Measurements from ENCODE around the gene SLC22A1.

The SLC22A1 gene

DNA sequence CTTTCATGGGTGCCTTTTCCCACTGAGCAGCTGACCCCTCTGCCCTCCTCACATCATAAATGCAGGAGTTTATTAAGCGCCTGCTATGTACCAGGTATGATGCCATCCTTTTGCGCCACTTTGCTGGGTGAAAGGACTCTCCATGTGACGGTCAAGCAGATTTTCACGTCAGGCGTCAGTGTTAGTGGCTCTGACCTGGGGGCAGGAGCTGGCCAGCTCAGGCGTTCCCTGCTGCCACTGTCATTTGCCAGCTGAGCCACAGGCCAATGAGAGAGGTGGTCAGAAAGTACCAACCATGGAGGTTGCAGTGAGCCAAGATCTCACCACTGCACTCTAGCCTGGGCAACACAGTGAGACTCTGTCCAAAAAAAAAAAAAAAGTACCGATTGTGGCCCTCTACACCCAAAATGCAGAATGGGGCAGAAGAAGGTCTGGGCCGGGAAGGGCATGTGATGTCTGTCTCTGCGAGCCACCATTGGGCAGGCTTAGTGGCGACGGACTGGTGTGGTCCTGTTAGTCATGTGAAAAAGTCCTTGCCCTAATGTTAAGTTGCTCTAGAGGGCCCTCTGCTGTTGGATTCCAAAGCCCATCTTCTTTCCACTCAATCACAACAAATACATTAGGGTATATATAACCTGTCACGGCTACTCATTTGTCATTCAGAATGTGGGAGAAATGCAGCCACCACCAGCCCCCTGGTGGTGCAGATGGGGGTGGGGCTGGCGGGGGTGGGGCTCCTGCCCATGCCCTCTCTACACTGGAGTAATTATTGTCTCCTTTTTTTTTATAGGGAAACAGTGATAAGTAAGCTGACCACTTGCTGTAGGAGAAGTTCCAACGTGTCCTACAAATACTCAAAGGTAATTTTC lies 18.4 kb upstream of the SLC22A1 start:
- Histone ChIP-seq H3K4me1 (no peaks in the 10 kb centered on the region), H3K27me3 (no peaks in the 10 kb centered on the region), H3K9me3 (no peaks in the 10 kb centered on the region), H3K4me3 (ENCODE audit: low read depth, low read length) (no peak overlapping the region), H3K36me3 (peaks cover 11% of the 10 kb centered on the region)
- peak; percentile 40 for DNase-seq
- TF ChIP-seq, protein P1, sequence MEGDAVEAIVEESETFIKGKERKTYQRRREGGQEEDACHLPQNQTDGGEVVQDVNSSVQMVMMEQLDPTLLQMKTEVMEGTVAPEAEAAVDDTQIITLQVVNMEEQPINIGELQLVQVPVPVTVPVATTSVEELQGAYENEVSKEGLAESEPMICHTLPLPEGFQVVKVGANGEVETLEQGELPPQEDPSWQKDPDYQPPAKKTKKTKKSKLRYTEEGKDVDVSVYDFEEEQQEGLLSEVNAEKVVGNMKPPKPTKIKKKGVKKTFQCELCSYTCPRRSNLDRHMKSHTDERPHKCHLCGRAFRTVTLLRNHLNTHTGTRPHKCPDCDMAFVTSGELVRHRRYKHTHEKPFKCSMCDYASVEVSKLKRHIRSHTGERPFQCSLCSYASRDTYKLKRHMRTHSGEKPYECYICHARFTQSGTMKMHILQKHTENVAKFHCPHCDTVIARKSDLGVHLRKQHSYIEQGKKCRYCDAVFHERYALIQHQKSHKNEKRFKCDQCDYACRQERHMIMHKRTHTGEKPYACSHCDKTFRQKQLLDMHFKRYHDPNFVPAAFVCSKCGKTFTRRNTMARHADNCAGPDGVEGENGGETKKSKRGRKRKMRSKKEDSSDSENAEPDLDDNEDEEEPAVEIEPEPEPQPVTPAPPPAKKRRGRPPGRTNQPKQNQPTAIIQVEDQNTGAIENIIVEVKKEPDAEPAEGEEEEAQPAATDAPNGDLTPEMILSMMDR (IDR thresholded peaks at IDR 0.05; ENCODE audit: low read depth, low read length) = peak; percentile 57

GRCh38 chr6:160103825-160104100 lies 17.9 kb upstream of the SLC22A1 start:
- Histone ChIP-seq H3K27me3 (no peaks in the 10 kb centered on the region), H3K4me1 (no peaks in the 10 kb centered on the region), H3K36me3 (peaks cover 11% of the 10 kb centered on the region), H3K9me3 (no peaks in the 10 kb centered on the region), H3K4me3 (ENCODE audit: low read depth, low read length) (no peak overlapping the region)
- DNase-seq = no peak
- TF ChIP-seq, protein P1 (IDR thresholded peaks at IDR 0.05; ENCODE audit: low read depth, low read length) = no peak

DNA sequence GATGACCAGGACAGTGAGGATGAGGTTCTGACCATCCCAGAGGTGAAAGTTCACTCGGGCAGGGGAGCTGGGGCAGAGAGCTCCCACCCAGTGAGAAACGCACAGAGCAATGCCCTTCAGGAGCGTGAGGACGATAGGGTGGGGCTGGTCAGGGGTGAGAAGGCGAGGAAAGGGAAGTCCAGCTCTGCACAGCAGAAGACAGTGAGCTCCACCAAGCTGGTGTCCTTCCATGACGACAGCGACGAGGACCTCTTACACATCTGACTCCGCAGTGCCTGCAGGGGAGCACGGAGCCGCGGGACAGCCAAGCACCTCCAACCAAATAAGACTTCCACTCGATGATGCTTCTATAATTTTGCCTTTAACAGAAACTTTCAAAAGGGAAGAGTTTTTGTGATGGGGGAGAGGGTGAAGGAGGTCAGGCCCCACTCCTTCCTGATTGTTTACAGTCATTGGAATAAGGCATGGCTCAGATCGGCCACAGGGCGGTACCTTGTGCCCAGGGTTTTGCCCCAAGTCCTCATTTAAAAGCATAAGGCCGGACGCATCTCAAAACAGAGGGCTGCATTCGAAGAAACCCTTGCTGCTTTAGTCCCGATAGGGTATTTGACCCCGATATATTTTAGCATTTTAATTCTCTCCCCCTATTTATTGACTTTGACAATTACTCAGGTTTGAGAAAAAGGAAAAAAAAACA lies 16.6 kb upstream of the SLC22A1 start:
- H3K36me3 ChIP-seq = peaks cover 7% of the 10 kb centered on the region
- no peak for DNase-seq
- TF ChIP-seq, protein P1 (IDR thresholded peaks at IDR 0.05; ENCODE audit: low read depth, low read length) = no peak
- no peaks in the 10 kb centered on the region for H3K4me1 ChIP-seq
- H3K27me3 ChIP-seq = no peaks in the 10 kb centered on the region
- H3K9me3 ChIP-seq = no peaks in the 10 kb centered on the region
- H3K4me3 ChIP-seq (ENCODE audit: low read depth, low read length) = no peak overlapping the region

GRCh38 chr6:160106010-160106409 lies 15.6 kb upstream of the SLC22A1 start:
- Histone ChIP-seq H3K4me3 (ENCODE audit: low read depth, low read length) (no peak overlapping the region), H3K27me3 (no peaks in the 10 kb centered on the region), H3K9me3 (no peaks in the 10 kb centered on the region), H3K36me3 (peaks cover 7% of the 10 kb centered on the region), H3K4me1 (no peaks in the 10 kb centered on the region)
- TF ChIP-seq, protein P1 (IDR thresholded peaks at IDR 0.05; ENCODE audit: low read depth, low read length) = no peak
- DNase-seq = no peak

GRCh38 chr6:160106701-160107100 lies 14.9 kb upstream of the SLC22A1 start:
- H3K36me3 ChIP-seq = peaks cover 7% of the 10 kb centered on the region

More at GRCh38 chr6:160106701-160107100, 14.9 kb upstream of the SLC22A1 start:
- no peak overlapping the region for H3K4me3 ChIP-seq (ENCODE audit: low read depth, low read length)
- H3K9me3 ChIP-seq = no peaks in the 10 kb centered on the region
- no peaks in the 10 kb centered on the region for H3K27me3 ChIP-seq
- H3K4me1 ChIP-seq = no peaks in the 10 kb centered on the region
- TF ChIP-seq, protein P1 (IDR thresholded peaks at IDR 0.05; ENCODE audit: low read depth, low read length) = no peak
- DNase-seq = no peak

Measured in BE2C (cell line).